Loucy (cell line): ENCODE results near the gene MAP7D3.

Experiments
- H2AFZ ChIP-seq: fragments of 200-600 bp; sonication (generic); 2 replicates; pipeline ENCODE4 v1.6.0; 2016; ENCODE audit warnings: antibody characterized with exemption, mild to moderate bottlenecking, low read length, moderate library complexity
- H3F3A ChIP-seq: fragments of 200-600 bp; 2 replicates; pipeline ENCODE4 v1.6.0; 2016; ENCODE audit warnings: antibody characterized with exemption, low read depth, mild to moderate bottlenecking
- H3K27me3 ChIP-seq: fragments of 200-600 bp; sonication (generic); 2 replicates; pipeline ENCODE4 v1.6.1; 2014; ENCODE audit warnings: low read length, mild to moderate bottlenecking; ENCODE audit not compliant: insufficient read depth, poor library complexity, severe bottlenecking
- H3K36me3 ChIP-seq: fragments of 200-600 bp; sonication (generic); 2 replicates; pipeline ENCODE4 v1.6.1; 2016; ENCODE audit warnings: low read length; ENCODE audit not compliant: insufficient read depth
- H3K4me1 ChIP-seq: fragments of 200-600 bp; sonication (generic); 2 replicates; pipeline ENCODE4 v1.5.1; 2014; ENCODE audit warnings: low read length, mild to moderate bottlenecking; ENCODE audit not compliant: insufficient read depth, poor library complexity, severe bottlenecking
- H3K4me2 ChIP-seq: fragments of 200-600 bp; sonication (generic); 2 replicates; pipeline ENCODE4 v1.6.0; 2014; ENCODE audit warnings: antibody characterized with exemption, low read length, low read depth, mild to moderate bottlenecking; ENCODE audit not compliant: poor library complexity, severe bottlenecking
- H3K4me3 ChIP-seq: fragments of 200-600 bp; sonication (generic); 2 replicates; pipeline ENCODE4 v1.5.1; 2014; ENCODE audit warnings: low read length, mild to moderate bottlenecking, mixed read lengths; ENCODE audit not compliant: poor library complexity, severe bottlenecking
- H3K79me2 ChIP-seq: fragments of 200-600 bp; sonication (generic); 2 replicates; pipeline ENCODE4 v1.6.1; 2014; ENCODE audit warnings: low read length; ENCODE audit not compliant: insufficient read depth
- H3K9ac ChIP-seq: fragments of 200-600 bp; sonication (generic); 2 replicates; pipeline ENCODE4 v1.6.0; 2014; ENCODE audit warnings: mild to moderate bottlenecking, low read depth, low read length, moderate library complexity; ENCODE audit not compliant: poor library complexity, severe bottlenecking
- H3K9me2 ChIP-seq: fragments of 200-600 bp; sonication (generic); replicated peaks from 2 replicates; pipeline ENCODE4 v1.6.1; 2016; ENCODE audit warnings: low read depth, low read length, mixed read lengths
- H3K9me3 ChIP-seq: fragments of 200-600 bp; sonication (generic); 2 replicates; pipeline ENCODE4 v1.6.1; 2014; ENCODE audit warnings: mild to moderate bottlenecking, antibody characterized with exemption, low read length, low read depth; ENCODE audit not compliant: insufficient read depth
- H4K20me1 ChIP-seq: fragments of 200-600 bp; sonication (generic); 2 replicates; pipeline ENCODE4 v1.6.0; 2014; ENCODE audit warnings: antibody characterized with exemption, low read length, mild to moderate bottlenecking; ENCODE audit not compliant: insufficient read depth, poor library complexity, severe bottlenecking
- EZH2phosphoT487 ChIP-seq: fragments of 200-600 bp; IDR thresholded peaks from 2 replicates; pipeline ENCODE4 v1.6.1; 2018; ENCODE audit warnings: antibody characterized with exemption, mild to moderate bottlenecking, moderate library complexity, borderline replicate concordance
- TF ChIP-seq, protein P1 (sequence below): fragments of 200-600 bp; sonication (generic); conservative IDR thresholded peaks from 2 replicates; pipeline ENCODE4 v1.5.1; 2014; ENCODE audit warnings: mild to moderate bottlenecking, antibody characterized with exemption, low read length

MAP7D3 gene

DNA sequence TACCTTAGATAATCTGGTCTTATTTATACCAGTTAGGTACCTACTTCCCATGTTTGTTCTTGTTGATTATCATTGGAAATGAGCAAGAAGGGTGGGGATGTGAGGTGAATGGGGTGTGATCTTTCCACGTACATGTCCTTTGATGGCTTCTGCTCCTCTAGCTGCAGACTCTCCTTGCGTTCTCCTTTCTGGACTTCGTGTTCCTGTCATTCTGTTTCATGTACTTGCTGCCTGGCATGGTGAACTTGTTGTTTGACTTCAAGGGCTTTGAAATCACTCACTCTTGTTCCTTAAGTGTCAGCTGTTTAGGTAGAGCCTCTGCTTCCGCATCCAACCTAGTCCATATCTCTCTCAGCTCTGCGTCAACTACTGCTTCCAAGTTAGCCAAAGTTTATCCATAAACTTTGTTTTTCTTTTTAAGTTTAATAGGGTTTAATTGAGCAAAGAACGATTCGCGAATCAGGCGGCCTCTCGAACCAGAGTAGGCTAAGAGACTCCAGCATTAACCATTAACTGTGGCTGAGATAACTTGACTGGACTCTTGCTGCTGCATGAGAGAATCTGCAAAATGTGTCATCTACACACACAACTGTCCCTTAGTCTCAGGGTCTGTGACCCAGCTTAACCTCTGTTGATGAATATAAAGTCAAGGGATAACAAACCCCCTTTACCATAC lies 61.0 kb downstream of the MAP7D3 start:
- Histone ChIP-seq H3K4me3 (no peak overlapping the region), H3K9ac (no peak overlapping the region), H3K36me3 (no peaks in the 10 kb centered on the region), H3K4me1 (peaks cover 8% of the 10 kb centered on the region), H3K4me2 (no peak overlapping the region), H3K9me3 (no peaks in the 10 kb centered on the region), H3F3A (no peaks in the 10 kb centered on the region), H3K9me2 (no peaks in the 10 kb centered on the region), H3K27me3 (no peaks in the 10 kb centered on the region), H4K20me1 (no peaks in the 10 kb centered on the region), H2AFZ (no peak overlapping the region), H3K79me2 (no peaks in the 10 kb centered on the region)
- TF ChIP-seq, protein P1, sequence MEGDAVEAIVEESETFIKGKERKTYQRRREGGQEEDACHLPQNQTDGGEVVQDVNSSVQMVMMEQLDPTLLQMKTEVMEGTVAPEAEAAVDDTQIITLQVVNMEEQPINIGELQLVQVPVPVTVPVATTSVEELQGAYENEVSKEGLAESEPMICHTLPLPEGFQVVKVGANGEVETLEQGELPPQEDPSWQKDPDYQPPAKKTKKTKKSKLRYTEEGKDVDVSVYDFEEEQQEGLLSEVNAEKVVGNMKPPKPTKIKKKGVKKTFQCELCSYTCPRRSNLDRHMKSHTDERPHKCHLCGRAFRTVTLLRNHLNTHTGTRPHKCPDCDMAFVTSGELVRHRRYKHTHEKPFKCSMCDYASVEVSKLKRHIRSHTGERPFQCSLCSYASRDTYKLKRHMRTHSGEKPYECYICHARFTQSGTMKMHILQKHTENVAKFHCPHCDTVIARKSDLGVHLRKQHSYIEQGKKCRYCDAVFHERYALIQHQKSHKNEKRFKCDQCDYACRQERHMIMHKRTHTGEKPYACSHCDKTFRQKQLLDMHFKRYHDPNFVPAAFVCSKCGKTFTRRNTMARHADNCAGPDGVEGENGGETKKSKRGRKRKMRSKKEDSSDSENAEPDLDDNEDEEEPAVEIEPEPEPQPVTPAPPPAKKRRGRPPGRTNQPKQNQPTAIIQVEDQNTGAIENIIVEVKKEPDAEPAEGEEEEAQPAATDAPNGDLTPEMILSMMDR: no peak
- TF ChIP-seq EZH2phosphoT487: no peak

- Histone ChIP-seq H3F3A (no peaks in the 10 kb centered on the region), H3K9ac (no peak overlapping the region), H3K4me1 (peaks cover 8% of the 10 kb centered on the region), H3K9me3 (no peaks in the 10 kb centered on the region), H4K20me1 (no peaks in the 10 kb centered on the region), H3K79me2 (no peaks in the 10 kb centered on the region), H2AFZ (no peak overlapping the region), H3K9me2 (no peaks in the 10 kb centered on the region), H3K27me3 (no peaks in the 10 kb centered on the region), H3K4me2 (no peak overlapping the region), H3K4me3 (no peak overlapping the region), H3K36me3 (no peaks in the 10 kb centered on the region)
- TF ChIP-seq EZH2phosphoT487: no peak
- TF ChIP-seq, protein P1: no peak
Observed at GRCh38 chrX:136189222-136189621, 62.0 kb downstream of the MAP7D3 start.

DNA sequence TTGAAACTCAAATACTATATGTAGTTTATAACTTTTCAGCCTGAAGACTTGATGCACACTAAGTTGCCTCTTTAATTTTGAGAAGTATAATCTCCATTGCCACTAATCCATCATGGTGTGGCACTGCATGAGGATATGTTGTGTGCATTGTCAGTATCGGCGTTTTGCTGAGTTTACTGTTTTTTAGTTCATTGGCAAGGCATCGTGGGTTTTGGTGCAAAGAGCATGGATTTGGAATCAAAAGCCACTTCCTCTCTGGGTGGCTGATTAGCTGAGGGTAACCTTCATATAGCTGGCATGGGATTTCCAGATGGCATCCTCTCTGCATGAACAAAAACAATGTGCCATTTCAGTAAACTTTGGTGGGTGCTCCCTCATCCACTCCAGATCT lies 65.2 kb downstream of the MAP7D3 start:
- Histone ChIP-seq H3K4me2 (no peak overlapping the region), H3K4me3 (no peak overlapping the region), H3K27me3 (no peaks in the 10 kb centered on the region), H3F3A (no peaks in the 10 kb centered on the region), H3K9me3 (no peaks in the 10 kb centered on the region), H3K4me1 (no peaks in the 10 kb centered on the region), H3K36me3 (no peaks in the 10 kb centered on the region), H3K79me2 (no peaks in the 10 kb centered on the region), H3K9ac (no peak overlapping the region), H3K9me2 (no peaks in the 10 kb centered on the region), H4K20me1 (no peaks in the 10 kb centered on the region), H2AFZ (no peak overlapping the region)
- TF ChIP-seq, protein P1: no peak
- TF ChIP-seq EZH2phosphoT487: no peak
